Measurements from ENCODE around the gene MARVELD1.

MARVELD1 gene

DNA sequence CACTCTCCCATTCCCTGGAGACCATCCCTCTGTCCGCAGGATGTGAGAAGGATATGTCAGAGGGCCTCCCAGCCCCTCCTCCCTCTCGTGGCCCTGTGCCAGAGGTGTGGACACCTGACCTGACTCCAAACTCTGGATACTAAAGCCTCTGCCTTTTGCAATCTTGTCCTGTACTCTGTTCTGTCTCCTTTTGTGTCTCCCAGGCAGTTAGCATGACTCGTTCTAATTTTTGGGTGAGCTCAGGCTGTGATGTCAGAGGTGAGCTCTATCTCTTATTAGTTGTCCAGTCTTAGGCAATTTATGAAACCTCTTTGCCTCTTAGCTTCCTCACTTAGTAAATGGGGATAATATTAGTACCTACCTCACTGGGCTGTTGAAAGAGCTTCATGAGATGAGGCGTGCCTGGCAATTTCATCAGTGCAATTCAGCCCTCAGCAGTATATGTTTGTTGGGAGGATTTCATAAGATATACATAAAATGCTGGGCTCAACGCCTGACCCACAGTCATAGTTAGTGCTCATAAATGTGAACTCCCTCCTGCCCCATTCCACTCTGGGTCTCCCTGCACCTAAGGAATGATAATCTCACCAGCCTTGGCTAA is 10.9 kb downstream of the MARVELD1 start:
- no peak for DNase-seq

DNA sequence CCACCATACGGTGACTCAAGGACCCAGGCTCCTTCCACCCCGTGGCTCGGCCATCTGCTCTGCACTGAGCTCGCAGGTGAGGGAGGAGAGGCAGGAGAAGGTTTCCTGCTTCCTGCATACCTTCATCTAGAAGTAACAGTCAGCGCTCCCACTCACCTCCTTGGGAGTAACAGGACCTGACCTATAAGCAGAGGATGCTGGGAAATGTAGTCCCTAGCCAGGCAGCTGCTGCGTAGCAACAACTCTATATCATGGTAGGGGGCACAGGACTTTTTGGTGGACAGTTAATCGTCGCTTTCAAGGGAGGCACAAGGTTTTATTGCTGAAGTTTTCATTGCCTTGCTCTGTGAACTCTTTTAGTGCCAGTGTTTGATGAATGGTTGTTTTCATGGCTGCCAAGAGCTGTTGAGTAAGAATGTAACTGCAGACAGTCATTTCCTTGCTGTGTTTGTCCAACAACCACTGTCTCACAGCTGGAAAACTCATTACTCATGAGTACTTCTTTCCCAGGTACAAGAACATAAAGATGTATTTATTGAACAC is 13.2 kb downstream of the MARVELD1 start:
- DNase-seq: no peak

DNA sequence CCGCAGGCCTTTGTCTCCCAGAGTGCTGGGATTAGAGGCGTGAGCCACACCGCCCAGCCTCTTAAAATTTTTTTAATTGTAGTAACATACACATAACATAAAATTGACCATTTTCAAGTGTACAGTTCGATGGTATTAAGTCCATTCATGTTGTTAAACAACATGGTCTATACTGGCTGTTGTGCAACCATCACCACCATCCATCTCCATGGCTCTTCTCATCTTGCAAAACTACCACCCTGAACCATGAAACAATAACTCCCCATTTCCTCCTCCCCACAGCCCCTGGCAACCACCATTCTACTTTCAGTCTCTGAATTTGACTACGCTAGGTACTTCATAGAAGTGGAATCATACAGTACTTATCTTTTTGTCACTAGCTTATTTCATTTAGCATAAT is 15.5 kb downstream of the MARVELD1 start:
- DNase-seq: no peak

DNA sequence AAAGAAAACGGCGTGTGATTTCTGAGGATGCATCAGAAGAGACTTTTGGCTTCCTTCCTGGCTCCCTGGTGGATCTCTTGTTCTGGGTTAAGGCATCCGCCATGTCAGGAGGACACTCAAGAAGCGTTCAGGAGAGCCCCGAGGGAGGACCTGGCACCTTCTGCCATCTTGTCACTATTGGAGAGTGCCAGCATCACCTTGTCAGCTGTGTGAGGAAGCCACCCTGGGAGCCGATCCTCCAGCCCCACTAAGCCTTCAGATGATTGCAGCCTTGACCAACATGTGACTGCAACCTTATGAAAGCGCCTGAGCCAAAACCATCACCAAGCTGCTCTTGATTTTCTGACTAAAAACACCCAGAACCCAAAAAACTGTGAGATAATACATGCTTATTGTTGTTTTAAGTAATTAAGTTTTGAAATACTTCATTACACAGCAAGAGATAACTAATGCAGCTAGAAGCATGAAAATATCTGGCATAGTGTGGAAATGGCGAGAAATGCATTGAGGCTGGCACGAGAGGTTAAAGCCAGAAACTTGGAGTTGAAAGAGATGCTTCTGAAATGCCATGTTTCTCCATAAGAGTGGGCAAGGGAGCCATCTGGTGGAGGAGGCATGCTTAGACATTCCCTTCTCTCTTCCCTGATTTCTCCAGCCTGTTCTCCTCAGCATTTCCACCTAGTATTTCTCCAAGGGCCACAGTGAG is 18.0 kb downstream of the MARVELD1 start:
- DNase-seq: no peak

DNA sequence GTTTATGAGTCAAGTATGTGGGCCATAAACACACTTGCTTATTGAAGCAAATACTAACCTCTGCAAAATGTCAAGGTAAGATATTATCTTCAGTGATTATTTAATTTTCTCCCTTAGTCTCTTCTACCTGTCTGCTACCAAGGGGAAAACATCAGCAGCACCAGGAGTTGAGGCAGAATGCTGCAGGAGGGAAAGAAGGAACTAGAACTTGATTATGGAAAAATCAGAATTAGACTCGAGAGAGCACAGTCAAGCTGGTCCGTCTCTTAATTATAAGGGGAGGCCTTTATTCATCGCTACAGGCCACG is 18.5 kb downstream of the MARVELD1 start:
- no peak for DNase-seq

DNA sequence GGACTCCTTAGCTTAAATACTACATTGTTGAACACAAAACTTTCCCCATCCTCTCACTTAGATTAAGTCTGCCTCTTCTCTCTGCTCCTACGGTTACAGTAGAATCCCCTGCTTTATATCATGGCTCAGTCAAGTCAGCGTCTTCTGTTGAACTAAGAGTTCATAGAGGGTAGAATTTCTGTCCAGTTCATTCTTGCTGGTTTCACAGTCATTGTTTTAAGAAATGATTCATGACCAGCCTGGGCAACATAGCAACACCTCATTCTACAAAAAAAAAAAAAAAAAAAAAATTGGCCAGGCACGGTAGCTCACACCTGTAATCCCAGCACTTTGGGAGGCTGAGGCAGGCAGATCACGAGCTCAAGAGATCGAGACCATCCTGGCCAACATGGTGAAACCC is 19.7 kb downstream of the MARVELD1 start:
- DNase-seq: no peak

DNA sequence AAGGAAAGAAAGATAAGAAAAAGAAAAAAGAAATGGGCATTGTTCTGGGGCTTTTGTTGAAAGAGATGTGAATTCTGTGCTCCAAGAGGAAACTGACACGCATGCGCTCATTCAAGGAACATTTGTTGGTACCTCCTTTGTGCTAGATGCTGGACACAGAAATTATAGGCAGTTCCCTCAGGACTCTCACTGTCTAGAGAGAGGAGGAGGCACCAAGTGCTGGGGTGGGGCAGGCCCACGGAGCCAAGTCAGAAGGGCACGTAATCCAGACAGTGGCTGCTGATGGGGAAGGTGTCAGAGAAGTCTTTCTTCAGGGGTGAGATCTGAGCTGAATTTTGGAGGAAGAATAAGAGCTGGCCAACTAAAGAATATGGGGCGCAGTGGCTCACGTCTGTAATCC is 20.5 kb downstream of the MARVELD1 start:
- DNase-seq: no peak

DNA sequence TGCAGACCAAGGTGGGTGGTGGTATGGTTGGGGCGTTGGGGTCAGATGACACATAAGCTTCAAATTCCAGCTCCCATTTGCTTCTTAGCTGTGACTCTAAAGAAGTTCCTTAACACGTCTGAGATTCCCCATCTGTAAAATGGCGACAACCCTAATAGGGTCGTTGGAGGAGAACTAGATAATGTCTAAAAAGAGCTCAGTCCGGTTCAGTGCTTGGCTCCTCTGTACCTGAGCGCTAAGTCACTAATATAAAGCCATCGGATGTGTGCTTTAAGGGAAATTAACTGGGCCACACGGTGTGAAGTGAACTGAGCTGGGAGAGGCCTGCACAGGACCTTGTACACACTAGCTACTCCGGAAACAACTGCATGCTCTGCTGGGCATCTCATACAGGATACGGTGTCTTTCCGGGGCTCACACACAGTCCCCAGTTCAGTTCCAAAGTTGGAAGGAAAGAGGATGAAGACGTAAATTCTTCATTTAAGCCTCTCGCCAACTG is 22.9 kb downstream of the MARVELD1 start:
- no peak for DNase-seq

DNA sequence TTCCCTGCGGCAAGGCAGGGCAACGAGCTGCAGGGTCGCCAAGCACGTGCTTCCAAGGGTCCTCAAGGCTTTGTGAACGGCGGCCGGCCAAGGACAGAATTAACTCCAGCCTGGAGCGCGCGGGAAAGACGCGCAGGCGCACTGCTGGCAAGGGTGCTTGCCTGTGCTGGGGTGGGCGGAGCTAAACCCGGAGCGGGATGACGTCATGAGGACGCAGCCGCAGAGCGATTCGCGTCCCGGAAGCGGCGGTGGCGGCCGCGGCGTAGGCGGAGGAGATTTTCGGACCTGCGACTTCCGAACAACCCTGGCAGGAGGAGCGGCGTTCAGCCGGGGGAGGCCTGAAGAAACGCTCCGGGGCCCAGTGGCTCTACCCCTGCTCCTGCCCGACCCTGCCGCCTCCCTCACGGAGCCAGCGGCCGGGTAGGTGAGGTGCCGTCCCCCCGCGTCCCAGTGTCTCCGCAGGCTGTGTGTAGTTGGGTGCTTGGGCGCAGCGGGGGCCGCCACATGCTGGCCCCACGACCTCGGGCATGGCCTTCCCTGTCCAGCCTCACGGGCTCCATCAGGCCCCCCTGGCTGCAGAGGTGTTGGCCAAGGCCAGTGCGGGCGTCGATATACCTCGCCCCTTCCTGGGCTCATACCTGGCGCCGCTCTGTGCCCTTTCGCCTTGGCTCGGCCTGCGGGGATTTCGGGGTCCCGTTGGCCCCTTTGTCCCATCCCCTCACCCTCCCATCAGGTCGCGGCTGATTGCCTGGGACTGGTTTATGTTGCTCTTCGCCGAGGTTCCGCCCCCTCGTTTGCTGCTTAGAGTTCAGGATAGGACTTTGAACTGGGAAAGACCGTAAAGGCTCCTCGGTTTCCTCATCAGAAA is 23.6 kb downstream of the MARVELD1 start, which contains the start of gene ZFYVE27:
ZFYVE27 (plus strand) TSS at position 227 of the 868 bp plus-strand sequence. CDS start 1,350 bp downstream, outside the sequence.
- DNase-seq: peak; percentile 37

DNA sequence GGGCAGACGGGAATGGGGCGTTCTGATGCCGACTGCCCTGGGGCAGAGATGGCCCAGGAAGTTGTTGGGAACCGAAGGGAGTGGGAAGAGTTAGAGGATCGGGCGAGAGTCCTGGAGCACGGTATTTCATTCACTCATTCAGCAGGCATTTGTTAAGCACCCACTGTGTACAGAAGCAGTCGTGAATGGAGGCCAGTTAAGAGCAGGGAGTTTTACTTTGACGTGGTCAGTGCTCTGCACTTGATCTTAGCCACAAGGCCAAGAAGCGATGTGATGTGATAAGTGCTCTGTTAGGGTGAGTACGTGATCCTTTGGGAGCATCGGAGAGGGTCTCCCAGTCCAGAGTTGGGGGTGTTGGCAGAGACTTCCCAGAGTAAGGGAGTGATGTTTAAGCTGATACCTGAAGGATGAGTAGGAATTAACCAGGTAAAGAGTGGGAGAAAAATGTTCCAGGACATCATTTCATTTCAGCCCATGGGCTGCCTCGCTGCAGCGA is 24.3 kb downstream of the MARVELD1 start:
- DNase-seq: no peak

DNA sequence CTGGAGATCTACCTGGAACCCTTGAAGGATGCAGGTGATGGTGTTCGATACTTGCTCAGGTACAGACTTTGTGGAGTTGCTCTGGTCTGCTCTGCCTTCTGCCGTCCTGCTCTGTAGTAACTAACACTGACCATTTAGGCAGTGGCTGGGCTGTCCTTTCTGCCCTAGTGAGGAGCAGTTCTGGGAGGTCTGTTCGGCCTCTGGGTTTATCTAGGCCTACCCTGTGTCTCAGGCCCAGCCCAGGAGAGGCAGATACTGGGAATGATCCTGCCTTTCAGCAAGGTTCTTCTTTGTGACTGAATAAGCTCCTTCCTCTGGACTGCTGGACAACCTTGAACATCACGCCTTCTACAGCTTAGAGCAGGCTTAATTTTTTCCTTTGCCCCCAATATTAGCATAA is 25.1 kb downstream of the MARVELD1 start:
- DNase-seq: no peak

DNA sequence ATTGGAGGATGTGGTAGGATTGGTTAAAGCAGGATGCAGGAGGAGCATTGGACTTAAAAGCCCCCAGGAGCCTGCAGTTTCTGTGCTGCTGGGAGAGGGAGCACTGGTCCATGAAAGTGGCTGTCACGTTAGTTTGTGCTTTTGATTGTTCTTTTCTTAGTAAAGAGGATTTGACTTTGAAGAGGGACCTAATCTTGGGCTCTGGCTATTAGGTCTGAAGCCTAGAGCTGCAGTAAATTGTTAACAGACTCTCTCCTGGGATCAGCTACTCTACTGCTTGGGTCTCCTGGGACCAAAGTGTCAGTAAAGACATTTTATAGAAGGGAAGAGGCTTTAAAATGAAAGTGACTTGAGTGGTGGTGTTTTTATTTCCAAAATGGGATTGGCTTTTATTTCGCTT is 27.1 kb downstream of the MARVELD1 start:
- DNase-seq: no peak

DNA sequence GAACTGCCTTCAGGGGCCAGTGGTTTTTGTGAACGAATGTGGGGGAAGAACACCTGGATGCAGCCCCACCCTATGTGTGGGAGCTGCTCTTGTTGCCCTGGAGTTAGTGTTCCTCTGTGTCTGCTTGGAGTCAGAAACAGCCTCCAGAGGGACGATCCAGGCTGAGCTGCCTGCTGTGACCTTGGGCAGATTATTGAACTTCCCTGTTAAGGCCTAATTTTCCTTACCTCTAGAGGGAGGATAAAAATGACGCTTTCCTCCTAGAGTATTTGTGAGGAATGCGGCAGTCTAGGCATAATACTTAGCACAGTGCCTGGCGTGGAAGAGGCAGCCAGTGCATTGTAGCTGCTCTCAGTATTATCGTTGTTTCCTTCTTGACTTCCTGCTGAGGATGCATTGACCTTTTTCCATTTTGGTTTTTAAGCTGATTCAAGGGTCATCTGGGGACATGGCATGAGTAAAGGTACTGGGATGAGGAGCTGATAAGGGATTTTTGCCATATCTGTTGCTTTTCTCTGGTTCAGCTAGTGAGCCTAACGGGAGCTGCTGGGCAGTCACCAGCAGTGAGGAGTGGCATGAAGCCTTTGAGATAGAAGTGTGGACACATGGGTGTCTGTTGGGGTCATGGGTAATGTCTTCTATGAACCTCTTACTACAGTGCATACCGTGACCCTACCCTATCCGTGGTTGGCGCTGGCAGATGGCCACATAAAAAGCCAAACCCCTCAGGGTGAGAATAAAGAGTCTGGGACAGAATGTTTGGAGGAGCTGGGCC is 29.8 kb downstream of the MARVELD1 start:
- DNase-seq: no peak

DNA sequence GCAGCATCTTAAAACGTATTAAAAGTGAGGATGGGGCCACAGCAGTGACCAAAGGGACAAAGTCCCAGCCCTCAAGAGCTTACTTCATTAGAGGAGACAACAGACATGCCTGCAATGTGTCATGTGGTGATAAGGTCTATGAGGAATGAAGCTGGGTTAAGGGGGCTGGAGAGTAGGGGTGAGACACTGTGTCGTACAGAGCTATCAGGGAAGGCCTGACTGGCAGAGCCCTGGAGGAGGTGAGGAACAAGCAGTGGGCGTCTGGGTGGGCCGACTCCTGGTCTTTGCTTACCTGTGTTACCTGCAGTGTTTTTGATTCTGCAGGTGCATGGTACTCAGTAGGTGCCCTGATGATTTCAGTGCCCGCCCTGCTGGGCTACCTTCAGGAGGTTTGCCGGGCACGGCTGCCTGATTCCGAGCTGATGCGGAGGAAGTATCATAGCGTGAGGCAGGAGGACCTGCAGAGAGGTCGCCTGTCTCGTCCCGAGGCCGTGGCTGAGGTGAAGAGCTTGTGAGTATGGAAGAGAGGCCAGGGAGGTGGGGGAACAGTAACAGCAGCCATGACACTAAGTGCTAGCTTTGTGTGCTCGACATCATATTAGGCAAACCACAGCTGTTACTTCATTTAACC is 31.0 kb downstream of the MARVELD1 start:
- DNase-seq: no peak

DNA sequence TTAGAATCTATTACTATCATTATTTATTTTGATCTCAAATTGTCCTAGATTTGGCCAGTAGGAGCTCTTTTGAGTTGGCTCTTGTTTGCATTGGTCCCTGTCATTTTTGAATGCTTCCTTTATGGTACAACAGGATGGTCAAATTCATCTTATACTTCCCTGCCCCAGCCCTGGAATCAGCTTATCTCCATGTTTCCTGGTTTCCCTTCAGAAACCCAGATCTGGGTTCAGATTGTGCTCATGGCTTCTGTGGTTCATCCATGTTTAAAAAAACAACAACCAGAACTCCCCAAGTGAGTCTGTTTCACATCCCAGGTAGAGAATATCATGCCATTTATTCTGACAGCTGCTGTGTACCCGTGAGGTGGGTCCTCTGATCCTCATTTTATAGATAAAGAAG is 34.0 kb downstream of the MARVELD1 start:
- no peak for DNase-seq

DNA sequence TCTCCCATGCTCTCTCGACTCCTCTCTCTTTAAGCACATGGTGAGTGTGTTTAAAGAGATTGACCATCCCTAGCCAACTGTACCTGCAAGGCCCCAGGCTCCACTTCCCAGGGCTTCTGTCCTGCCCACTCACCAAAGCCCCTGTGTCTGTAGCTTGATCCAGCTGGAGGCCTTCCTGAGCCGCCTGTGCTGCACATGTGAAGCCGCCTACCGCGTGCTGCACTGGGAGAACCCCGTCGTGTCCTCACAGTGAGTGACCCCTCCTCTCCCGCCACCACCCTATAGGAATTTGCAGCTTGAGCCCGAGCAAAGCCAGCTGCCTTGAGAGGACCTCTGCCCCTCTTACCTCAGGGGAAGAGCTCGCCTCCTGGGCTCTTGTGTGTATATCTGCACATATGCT is 34.6 kb downstream of the MARVELD1 start:
- no peak for DNase-seq

DNA sequence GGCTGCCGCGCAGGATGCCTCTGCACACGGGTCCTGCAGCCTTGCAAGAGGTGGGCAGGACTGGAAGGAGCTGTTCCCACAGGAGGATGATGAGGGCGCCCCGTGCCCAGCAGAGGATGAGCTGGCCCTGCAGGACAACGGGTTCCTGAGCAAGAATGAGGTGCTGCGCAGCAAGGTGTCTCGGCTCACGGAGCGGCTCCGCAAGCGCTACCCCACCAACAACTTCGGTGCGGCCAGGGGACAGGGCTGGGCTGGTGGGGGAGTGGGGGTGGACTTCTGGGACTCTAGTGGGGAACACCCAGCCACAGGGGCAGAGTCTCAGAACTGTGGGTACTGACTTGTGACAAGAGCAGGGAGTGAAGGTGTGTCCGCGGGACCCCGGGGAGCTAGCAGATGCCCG is 39.4 kb downstream of the MARVELD1 start:
- DNase-seq: no peak

DNA sequence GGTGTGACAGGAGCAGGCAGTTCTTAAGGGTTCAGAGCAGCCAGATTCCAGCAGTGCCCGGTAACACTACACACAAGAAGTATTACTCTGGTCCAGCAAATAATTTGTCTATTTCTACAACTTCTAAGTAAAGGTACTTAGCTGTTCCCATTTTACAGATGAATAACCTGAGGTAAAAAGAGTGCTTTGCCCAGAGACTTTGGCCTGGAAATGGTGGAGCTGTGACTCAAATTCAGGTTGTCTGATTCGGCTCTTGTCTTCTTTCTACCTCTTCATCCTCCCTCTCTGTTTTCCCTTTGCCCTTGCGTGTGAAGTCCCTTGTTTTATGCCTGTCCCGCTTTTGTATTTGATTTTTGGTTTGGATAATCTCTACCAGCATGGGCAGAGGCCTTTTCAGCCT is 41.2 kb downstream of the MARVELD1 start:
- DNase-seq: no peak

DNA sequence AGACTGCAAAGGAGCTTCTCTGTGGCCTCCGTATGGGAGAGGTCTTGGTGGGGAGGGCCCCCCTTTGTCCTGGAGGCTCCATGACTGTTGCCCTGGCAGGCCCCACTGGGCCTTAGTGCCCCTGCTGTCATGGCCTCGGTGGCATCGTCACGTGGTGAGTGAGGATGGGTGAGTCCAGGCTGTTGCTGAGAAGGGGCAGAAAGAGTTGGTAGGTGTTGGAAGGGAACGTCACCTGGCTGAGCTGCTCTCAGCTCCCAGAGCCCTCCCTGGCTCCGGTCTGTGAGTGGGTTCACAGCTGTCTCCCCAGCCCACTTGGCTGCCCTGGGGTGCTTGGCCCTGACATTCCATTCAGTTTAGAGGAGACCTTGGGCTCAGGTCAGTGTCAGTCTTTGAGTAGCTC is 42.2 kb downstream of the MARVELD1 start:
- no peak for DNase-seq

DNA sequence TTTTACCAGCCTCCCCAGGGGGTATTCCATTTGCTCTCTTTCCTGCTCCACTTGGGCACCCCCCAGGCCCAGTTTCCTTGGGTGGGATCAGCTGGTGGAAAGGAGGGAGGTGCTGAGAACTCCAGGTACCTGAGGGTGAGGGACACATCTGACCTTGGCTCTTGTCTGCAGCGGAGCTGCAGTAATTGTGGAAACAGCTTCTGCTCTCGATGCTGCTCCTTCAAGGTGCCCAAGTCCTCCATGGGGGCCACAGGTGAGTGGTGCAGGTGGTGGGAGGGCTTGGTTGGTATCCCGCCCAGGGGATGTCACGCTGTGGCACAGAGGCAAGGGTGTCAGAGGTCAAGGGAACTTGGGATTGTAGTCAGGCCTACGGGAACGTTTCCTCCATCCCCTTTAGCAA is 43.9 kb downstream of the MARVELD1 start:
- DNase-seq: no peak

DNA sequence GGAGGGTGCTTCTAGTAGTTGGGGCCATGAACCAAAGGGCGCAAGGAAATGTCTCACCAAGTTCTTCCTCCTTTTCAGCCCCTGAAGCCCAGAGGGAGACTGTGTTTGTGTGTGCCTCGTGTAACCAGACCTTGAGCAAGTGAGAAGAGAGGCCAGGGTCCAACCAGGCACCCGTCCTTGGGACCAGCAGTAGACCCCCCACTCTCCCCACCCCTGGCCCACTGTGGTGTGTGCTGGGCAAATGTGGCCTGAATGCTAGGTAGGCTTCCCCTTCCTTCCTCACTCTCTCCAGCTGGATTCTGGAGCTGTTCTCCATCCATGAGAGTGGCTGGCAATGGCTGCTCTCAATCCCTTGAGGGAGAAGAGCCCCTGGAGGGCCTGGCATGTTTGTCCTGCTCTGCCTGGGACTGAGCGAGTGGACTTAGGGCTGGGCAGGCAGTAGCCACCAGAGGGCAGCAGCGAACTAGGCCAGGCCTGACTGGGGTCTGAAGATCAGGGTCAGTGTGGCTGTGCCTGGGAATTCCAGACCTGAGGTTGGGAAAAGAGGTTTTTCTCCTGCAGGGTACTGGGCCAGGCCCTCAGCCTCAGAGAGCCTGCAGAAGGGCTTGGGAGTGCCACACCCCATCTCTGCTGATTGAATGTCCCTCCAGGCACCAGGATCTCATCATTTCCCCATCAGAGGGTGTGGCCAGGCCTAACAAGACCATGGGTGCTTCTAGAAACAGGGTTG is 45.8 kb downstream of the MARVELD1 start:
- DNase-seq: no peak

All from NCI-H1417 treated with DMSO at 0.1 percent for 48 hours (cell line).